RPMI8226 (cell line): ENCODE results near the gene RASAL1.
A peak's percentile ranks its signal among the peaks of the same experiment; 100 is the strongest.
"Not testable (repeated sequence)": the region's sequence is repeated elsewhere in the genome, so short reads cannot be mapped to it uniquely, and the experiment has no call there.

Experiments
- DNase-seq: peaks from one replicate; pipeline ENCODE4 v3.0.0-alpha.2; 2015

The RASAL1 gene

DNA sequence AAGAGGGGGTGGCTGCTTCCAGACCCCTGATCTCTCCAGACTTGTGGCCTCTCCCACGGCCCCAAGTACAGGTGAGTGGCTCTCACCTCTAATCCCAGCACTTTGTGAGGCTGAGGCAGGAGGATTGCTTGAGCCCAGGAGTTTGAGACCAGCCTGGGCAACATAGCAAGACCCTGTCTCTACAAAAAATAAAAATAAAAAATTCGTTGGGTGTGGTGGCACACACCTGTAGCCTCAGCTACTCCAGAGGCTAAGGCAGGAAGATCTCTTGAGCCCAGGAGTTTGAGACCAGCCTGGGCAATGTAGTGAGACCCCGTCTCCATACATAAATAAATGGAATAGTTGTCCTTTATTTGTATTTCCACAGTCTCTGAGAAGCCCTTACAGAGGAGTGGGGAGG, 6.2 kb upstream of the RASAL1 start:
- DNase-seq = not testable (repeated sequence)

DNA sequence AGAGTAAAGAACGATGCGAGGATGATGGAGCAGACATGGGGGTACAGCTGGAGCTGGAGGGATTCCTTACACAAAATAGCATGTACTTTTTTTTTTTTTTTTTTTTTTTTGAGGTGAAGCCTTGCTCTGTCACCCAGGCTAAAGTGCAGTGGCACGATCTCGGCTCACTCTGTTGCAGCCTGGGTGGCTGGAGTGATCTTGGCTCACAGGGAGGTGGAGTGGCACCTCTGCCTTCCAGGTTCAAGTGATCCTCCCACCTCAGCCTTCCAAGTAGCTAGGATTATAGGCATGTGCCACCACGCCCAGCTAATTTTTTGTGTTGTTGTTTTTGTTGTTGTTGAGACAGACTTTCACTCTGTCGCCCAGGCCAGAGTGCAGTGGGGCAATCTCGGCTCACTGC, 5.1 kb upstream of the RASAL1 start:
- no peak for DNase-seq

DNA sequence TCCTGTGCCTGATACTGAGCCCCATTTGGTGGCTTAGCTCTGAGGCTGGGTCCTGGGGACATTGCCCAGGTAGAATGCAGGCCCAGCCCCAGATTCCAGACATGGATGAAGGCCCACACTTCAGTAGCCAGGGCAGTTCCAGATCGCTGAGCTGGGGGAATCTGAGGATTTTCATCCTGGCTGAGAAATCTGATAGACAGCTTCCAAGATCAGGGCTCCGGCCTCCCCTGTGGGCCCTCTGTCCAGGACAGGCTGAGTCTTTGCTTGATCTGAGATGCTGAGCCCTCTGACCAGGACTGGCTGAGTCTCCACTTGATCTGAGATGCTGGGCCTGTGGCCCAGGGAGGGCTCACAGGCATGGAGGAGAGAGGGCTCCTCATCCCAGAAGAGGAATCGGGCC, 3.3 kb upstream of the RASAL1 start:
- no peak for DNase-seq

DNA sequence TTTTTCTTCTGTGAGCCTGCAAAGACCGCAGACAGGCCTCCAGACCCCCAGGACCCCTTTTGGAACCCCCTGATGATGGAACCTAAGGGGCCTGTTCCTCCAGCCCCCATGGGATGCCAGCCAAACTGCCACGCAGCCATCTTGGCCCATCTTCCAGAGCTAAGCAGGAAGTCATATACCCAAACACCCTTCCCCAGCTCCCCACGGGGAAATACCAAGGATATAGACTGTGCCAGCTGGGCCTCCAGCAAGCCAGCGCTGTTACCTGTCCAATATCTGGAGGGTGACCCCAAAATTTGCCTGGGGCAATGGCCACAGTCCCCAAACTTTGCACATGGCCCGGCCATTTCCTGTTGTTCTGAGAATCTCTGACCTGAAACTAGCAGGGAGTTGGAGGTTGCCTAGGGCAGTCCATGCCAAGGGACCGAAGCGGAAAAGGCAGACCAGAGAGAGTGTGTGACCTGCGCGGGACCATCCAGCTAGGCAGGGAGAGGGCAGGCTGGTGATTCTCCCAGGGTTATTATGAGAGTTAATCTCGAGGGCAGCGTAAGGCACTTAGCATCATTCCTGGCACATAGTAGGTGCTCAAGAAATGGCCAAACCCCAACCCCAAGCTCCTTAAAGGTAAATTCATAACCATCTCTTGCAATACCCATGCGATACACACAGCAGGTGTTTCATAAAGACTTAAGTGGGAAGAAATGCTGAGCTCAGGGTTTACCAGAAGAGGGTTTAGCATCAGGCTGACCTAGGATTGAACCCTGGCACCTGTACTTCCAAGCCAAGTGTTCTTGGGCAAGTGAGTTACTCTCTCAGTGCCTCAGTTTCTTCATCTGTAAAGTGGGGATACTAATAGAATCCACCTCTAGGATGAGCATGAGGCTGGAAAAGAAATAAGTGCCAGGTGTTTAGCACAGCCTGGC, 2.6 kb upstream of the RASAL1 start:
- peak; percentile 88 for DNase-seq

DNA sequence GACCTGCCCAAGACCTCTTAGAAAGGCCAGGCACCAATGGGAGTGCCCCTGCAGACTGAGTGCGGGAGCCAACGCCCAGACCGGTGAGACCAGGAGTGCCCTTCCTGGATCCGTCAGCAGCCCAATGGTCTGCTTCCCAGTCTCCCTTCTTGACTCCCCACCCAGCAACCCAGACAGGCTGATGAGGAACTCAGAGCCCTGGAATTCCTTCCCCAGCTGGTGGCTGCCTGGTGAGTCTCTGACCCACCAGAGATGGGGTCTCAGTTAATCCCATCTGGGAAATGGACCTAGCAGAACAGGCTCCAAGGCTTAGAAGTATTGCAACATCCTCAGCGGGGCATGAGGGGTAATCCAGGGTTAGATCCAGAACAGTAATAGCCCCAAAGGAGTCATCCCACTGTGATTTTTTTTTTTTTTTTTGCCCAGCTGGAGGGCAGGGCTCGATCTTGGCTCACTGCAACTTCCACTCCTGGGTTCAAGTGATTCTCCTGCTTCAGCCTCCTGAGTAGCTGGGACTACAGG, 1.5 kb upstream of the RASAL1 start:
- no peak for DNase-seq

DNA sequence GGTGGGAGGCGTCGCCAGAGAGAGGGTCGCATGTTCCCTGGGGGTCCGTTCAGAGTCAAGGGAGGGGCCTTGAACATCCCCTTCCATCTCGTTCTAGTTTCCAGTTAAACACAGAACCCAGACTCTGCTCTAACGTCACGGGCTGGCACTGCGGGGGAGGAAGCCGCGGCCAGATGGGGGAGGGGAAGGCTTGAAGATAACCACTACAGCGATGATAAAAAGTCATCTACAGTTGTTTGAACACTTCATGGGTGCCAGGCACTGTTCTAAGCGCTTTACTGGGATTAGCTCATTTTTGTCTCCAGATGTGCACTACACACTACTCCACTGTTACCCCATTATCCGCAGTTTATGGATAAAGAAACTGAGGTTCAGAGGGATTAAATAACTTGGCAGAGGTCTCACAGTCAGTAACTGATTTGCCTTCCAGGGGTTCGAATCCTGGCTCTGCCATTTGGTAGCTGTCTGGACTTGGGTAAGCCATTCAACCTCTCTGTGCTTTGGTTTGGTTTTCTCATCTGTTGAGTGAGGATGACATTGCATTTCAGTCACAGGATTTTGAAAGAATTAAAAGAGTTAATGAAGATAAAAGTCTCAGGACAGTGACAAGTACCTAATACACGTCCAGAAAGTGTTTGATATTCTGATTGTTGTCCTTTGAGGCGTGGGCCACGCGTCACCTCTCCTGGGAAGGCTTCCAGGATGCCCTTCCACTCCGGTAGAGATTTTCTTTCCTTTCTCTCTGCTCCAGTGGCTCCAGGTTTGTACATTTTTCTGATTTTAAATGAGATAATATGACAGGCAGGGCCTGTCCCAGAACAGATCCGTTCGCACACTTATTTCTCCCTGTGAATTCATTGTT, 798 bp upstream of the RASAL1 start:
- DNase-seq = peak; percentile 78

DNA sequence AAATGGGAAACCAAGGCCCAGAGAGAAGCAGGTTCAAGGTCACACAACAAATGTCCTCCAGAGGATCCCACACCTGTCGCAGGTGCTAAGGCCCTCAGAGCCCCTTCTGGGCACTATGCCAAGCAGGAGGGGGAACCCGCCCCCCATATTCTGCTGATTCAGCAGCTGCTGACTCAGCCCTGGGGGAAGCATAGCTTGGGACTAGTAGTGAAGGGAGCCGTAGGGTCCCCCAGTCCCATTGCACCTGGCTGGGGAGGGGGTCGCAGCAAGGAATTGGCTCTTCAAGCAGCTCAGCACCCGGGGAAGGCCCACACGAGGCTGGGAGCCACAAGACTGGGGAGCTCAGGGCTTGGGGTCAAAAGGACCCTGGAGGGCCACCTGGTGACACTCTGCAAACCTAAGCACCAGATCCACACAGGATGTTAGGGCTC, 1.0 kb downstream of the RASAL1 start:
- DNase-seq = peak; percentile 91

DNA sequence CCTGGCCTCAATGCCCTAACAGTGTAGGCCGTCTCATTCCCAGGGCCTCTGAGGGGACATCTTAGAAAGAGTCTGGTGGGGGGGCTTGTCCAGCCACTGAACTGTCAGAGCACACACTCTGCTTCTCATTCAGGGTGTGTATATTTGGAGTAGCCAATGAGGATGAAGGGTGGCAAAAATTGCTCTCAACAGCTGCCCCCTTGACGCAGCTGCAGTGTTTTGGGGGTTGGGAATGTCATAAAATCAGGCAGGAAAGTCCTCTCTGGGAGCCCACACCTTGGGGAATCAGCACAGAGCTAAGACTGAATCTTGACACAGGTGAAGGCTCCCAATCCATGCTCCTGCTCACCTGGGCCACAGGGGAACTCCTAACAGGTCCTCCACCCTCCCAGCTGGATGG, 1.5 kb downstream of the RASAL1 start:
- DNase-seq = no peak

DNA sequence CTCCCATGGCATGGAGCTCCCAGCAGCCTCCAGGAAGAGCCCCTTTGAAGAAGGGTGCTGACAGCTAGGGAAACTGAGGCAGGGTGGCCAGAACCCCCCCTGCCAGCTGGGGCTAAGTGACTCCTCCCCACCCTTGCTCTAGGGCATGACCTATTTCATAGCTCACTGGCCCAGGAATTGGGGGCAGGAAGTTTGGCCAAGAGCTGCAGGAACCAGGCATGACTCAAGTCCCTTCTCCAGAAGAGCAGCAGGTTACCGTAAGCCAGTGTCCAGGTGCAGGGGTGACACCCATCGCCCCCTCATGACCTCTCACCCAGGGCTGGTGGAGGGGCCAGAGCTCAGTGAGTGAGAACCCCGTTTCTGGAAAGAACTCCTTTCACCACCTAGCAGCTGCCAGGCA, 1.9 kb downstream of the RASAL1 start:
- peak; percentile 26 for DNase-seq

DNA sequence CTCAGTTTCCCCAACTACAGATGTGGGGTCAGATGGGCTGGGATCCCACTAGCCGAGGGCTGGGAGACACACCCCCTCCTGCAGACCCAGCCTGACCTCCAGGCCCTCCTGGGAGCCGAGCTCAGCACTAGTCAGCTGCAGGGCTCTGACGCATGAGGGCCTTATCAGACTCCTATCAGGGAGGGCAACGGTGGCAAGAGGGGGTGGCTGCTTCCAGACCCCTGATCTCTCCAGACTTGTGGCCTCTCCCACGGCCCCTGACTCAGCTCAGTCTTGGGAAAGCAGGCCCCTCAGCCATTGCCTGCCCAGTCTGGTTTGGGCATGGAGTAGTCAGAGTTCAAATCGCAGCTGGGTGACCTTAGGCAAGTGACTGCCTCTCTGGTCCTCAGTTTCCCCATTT, 2.5 kb downstream of the RASAL1 start:
- no peak for DNase-seq

DNA sequence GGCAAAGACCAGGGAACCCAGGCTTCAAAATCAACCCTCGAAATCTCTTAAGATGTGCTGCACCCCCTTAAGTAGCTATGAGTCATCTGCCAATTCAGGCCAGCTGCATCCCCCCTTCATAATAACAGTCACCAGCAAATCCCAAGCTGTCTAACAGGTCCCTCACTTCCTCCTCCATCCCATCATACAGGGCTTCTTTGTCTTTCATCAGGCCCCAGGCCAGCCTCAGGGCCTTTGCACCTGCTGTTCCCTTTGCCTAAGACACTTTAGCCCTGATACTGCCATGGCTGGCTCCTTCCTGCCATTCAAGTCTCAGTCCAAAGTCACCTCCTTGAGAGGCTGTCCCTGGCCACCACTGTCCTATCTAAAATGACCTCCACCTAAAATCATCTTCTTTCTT, 4.0 kb downstream of the RASAL1 start:
- DNase-seq = no peak

DNA sequence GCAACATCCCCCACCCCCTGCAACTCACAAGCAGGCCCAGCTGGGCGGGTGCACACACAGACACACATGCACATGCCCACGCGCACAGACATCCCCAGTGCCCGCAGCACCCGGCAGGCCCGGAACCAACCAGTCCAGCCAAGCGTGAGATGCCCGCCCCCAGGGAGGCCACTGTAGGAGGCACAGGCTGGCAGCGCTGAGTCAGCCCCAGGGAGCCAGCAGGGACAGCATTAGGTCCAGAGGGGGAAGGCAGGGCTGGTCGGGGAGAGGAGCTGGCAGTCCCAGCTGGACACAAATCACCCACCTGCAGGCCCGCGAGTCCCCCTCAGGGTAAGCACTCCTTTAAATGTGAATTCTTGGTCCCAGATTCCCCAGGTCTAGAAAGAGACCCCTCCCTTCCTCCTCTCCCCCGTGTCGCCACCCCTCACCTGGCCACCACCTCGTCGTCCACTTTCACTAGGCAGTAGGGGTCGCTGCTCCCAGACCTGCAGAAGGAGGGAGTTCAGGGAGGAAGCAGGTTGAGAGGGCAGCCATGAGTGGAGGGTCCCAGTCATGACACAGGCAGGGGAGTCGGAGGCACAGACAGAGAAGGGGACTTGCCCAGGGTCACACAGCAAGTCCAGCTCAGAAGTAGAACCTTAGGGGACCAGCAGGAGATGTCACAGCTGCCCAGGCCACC, 5.0 kb downstream of the RASAL1 start:
- DNase-seq = no peak

DNA sequence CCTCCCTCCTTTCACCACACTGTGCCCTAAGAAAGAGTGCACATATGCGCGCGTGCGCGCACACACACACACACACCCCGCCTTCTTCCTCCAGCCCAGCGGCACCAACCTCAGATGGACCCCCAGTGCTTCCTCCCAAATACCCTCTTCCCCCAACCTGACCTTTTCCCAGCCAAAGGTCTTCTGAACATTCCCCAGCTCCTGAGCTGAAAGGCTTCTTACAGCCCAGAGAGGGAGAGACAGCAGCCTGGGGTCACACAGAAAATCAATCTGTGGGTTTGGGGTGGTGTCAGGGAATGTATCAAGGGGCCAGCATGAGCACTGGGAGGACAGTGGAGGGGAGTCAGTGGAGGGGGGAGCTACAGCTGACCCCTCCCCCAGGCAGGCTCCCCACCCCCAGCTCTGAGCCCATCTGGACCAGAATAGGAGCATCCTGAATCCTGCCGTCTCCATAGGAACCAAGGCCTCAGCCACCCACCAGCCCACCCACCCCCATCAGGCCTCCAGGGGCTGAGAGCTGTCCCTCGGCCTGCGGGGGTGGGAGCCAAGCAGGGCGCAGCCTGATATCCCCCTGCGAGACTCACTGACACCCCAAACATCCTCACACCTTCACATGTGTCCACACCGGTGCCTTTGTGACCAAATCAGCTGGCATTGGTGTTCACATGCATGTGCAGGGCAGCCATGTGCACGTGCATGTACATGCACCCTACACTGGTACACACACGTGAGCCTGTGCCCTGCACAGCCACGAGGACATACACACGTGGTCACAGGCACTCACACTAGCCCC, 5.7 kb downstream of the RASAL1 start:
- no peak for DNase-seq

DNA sequence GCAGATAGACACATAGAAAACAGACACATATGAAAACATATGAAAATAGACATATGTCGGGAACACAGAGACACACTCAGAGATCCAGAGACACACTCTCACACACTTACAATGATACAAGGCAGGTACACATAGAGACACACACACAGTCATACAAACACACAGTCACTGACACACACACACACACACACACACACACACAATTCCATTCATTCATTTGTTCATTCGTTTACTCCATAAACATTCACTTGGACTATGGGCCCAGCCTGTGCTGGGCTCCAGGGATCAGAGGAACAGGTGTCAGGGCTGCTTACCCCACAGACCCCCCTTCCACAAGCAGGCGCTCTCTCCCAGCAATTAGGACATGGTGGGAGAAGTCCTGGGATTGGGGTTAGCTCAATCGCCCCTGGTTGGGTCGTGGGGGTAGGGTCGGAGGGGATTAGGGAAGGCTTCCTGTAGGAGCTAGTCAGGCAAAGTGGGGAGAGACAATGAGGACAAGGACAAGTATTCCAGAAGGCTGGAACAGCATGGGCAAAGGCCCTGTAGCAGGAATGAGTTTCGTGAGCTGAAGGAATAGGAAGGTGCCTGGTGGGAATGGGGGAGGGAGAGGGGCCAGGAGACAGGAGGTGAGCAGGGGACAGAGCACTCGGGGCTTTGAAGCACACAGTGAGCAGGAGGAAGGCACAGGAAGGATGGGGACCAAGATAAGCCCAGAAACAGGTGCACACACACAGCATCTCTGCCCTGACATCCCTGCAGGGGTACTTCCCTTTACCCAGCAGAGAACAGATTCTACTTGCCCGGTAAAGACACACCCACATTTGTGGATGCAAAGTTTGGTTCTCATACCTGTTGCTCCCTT, 6.5 kb downstream of the RASAL1 start:
- no peak for DNase-seq

DNA sequence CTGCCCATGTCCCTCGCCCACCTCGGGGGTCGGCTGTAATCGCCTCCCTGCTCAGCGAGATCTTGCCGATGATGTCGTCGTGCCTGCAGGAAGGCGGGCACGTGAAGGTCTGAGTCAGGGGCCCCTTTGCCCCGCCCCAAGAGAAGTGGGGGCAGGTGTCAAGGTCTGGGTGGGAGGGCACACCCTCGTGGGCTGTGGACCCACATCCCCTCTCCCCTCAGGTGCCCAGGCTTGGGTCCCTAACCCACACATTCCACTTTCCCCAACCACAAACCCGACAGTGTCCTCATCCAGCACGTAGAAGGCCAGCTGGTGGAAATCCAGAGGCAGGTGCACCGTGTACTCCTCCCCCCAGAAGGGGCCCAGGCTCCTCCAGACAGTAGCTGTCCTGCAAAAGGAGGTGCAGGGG, 7.8 kb downstream of the RASAL1 start:
- no peak for DNase-seq

DNA sequence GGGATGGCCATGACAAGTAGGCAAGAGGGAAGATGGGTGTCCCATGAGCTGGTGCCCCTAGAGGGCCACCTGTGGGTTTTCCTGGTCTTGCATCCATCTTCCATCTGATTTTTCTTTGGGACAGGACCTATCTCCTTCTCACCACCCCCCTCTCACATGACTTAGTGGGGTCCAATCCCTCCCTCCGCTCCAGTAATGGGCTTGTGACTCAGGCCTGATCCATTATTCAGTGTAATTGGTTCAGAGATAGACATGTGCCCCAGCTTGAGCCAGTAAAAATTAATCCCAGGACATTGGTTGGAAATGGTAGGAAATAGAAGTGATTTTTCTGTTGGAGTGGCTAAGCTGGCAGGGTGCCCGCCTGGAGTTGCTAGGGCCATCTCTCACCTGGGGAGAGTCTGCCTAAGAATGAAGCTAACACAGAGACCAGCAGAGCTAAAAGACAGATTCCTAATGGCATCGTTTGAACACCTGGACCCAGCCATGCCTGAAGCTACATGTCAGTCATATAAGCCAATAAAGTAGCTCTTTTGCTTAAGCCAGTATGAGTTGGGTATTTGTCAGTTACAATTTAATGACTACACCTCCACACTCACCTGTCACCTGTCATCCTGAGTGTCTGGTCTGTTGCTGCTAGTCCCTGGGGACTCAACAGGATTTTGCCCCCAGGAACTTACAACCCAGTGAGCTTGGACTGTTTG, 14.7 kb downstream of the RASAL1 start:
- no peak for DNase-seq

DNA sequence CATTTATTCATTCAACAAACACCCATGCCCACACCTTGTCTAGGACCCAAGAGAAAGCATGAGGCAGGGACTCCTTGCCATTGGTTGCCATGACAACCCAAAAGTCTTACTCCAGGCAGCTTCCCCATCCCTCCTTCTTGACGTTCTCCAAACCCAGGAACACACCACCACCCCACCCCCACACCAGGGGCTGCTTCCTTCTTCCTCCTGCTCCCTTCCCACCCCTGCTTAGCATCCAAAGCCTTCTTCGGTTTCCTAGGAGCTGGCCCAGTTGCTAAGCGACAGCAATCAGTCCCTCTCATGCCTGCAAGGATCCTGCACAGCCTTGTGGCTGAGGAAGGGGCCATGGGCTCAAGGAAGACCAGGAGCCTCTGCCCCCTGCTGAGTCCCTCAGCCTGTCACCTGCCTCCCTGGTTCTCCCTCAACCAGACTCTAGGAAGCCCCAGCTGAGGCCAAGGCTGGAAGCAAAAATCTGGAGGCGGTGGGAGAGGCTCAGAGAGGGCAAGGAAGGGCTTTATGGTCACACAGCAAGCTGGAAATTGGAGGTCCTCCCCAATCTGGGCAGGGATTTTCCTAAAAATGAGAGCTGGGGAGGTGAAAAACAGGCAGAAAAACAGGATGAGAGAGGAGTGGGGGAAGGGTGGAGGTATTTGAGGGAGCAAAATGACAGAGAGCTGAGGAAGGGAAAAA, 15.4 kb downstream of the RASAL1 start:
- DNase-seq = no peak

DNA sequence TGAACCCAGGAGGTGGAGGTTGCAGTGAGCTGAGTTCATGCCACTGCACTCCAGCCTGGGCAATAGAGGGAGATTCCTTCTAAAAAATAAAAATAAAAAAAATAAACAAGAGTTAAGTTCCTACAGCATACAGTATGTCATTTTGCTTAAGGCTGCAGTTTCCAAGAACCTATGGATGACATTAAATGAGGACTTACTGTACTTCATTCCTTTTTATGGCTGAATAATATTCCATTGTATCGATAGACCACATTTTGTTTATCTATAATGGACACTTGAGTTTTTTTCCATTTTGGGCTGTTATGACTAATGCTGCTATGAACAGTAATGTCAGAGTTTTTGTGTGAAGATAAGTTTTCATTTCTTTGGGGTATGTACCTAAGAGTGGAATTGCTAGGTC, 17.4 kb downstream of the RASAL1 start:
- no peak for DNase-seq

DNA sequence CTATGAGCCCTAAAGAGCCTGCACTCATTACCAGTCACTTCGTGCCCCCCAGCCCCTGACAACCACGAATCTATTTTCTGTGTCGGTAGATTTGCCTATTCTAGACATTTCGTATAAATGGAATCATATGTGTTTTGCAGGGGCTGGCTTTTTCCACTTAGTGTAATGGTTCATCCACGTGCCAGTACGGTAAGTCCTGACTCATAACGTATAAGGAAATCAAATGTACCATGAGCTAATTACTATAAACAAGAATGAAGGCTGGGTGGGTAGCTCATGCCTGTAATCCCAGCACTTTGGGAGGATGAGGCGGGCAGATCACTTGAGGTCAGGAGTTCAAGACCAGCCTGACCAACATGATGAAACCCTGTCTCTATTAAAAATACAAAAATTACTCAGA, 17.9 kb downstream of the RASAL1 start:
- not testable (repeated sequence) for DNase-seq

DNA sequence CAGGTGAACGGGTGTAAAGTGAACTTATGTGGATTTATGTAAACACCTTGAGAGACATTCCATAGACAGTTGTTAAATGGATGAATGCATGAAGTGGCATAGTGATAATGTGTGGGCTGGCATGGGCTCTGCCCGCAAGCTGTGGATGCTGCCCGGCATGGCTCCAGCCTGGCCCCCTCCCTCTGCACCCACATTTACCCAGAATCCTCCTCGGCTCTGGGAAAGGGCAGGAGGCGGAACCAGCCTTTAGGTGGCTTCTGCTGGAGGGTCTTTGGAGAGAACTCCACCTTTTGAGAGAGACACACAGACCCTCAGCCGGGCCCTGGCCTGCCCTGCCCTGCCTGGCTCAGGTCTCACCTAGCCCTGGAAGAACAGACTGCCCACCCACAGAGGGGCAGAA, 18.7 kb downstream of the RASAL1 start:
- DNase-seq = no peak
